Fibroblast of lung (primary cell): Measurements from ENCODE around the gene HENMT1. TPM values are rescaled to one million over a fixed set of nuclear protein-coding genes. Genes with fewer than 3 reads are reported as not detected.
"Not testable (repeated sequence)": the region's sequence is repeated elsewhere in the genome, so short reads cannot be mapped to it uniquely, and the experiment has no call there.

Experiments used
- DNase-seq, 2 donors: peaks; one replicate each; pipeline versions ENCODE4 v3.0.0 to v3.0.0-alpha.2; 2010; ENCODE audit warnings: low read depth in 2 of 2
- H2AFZ ChIP-seq: 2 replicates; pipeline ENCODE4 v1.5.1; 2012; ENCODE audit warnings: low read length, control low read depth, inconsistent platforms
- H3K27ac ChIP-seq: 2 replicates; pipeline ENCODE4 v1.5.1; 2011; ENCODE audit warnings: low read length, control low read depth; ENCODE audit not compliant: insufficient read depth
- H3K27me3 ChIP-seq: 2 replicates; pipeline ENCODE4 v1.5.1; 2011; ENCODE audit warnings: mild to moderate bottlenecking, low read length; ENCODE audit not compliant: control insufficient read depth, insufficient read depth
- H3K36me3 ChIP-seq: 2 replicates; pipeline ENCODE4 v1.5.1; 2011; ENCODE audit warnings: low read length; ENCODE audit not compliant: control insufficient read depth, insufficient read depth
- H3K4me1 ChIP-seq: 2 replicates; pipeline ENCODE4 v1.5.1; 2011; ENCODE audit warnings: low read length; ENCODE audit not compliant: control insufficient read depth, insufficient read depth; ENCODE audit errors: extremely low read depth
- H3K4me2 ChIP-seq: 2 replicates; pipeline ENCODE4 v1.5.1; 2011; ENCODE audit warnings: low read length, control low read depth; ENCODE audit not compliant: insufficient read depth; ENCODE audit errors: extremely low read depth
- H3K4me3 ChIP-seq, 4 experiments: fragments of 200-600 bp in 1 of 4; sonication (generic) in 1 of 4; replicated peaks in 1 of 4; 2 replicates each; pipeline ENCODE4 v1.5.1; 2011 to 2016; ENCODE audit warnings: low read length in 4 of 4, low read depth in 3 of 4, mild to moderate bottlenecking in 3 of 4, control low read depth in 2 of 4, inconsistent platforms in 1 of 4, mixed read lengths in 1 of 4; ENCODE audit not compliant: insufficient read depth in 1 of 4; ENCODE audit errors: control extremely low read depth in 1 of 4
- H3K79me2 ChIP-seq: 2 replicates; pipeline ENCODE4 v1.5.1; 2012; ENCODE audit warnings: mild to moderate bottlenecking, low read length, inconsistent platforms; ENCODE audit not compliant: control insufficient read depth, insufficient read depth
- H3K9ac ChIP-seq: 2 replicates; pipeline ENCODE4 v1.5.1; 2011; ENCODE audit warnings: mild to moderate bottlenecking, low read length, control low read depth; ENCODE audit not compliant: insufficient read depth
- H3K9me3 ChIP-seq: 2 replicates; pipeline ENCODE4 v1.5.1; 2012; ENCODE audit warnings: low read depth, low read length; ENCODE audit not compliant: control insufficient read depth, insufficient read depth
- H4K20me1 ChIP-seq: 2 replicates; pipeline ENCODE4 v1.5.1; 2011; ENCODE audit warnings: low read length; ENCODE audit not compliant: control insufficient read depth, insufficient read depth; ENCODE audit errors: extremely low read depth
- CTCF ChIP-seq, 2 donors: IDR thresholded peaks in 1 of 2; conservative IDR thresholded peaks in 1 of 2; 1 replicate in 1 of 2; 2 replicates in 1 of 2; pipeline ENCODE4 v1.5.1; 2011 to 2012; ENCODE audit warnings: low read length in 2 of 2, control low read depth in 1 of 2, inconsistent platforms in 1 of 2, low read depth in 1 of 2, mild to moderate bottlenecking in 1 of 2
- EZH2 ChIP-seq: IDR thresholded peaks from 2 replicates; pipeline ENCODE4 v1.5.1; 2012; ENCODE audit warnings: low read length, control low read depth, mild to moderate bottlenecking; ENCODE audit errors: missing control alignments
- polyA plus RNA-seq, 2 donors: library from polyadenylated mRNA; depleted of rRNA in 1 of 2; stranded (reverse) in 1 of 2; unstranded in 1 of 2; fragments of >200 nt; gene quantifications; 2 replicates each; pipeline ENCODE4 v1.2.1, GENCODE V29; 2011 to 2012; ENCODE audit warnings: missing spikeins in 1 of 2
- total RNA-seq: library from RNA; depleted of rRNA; stranded (reverse); fragments of >200 nt; gene quantifications from 2 replicates; pipeline ENCODE4 v1.2.1, GENCODE V29; 2014

The HENMT1 gene
- total and polyA plus RNA-seq, 2 donors (not counting 1 experiment from before 2014, with no cell fraction given) = 3.0 to 5.3 TPM

GRCh38 chr1:108670131-108670773, 9.4 kb upstream of the HENMT1 start:
- no peak overlapping the region for H2AFZ ChIP-seq
- no peaks in the 10 kb centered on the region for H3K9me3 ChIP-seq
- no peak overlapping the region for H3K4me3 ChIP-seq
- H3K27ac ChIP-seq = no peak overlapping the region
- H3K9ac ChIP-seq = no peak overlapping the region
- H3K4me1 ChIP-seq = no peaks in the 10 kb centered on the region
- no peak overlapping the region for H3K4me2 ChIP-seq
- H4K20me1 ChIP-seq = no peaks in the 10 kb centered on the region
- no peaks in the 10 kb centered on the region for H3K79me2 ChIP-seq
- DNase-seq = no peak
- H3K36me3 ChIP-seq = no peaks in the 10 kb centered on the region
- H3K27me3 ChIP-seq = no peaks in the 10 kb centered on the region
- TF ChIP-seq CTCF (conservative IDR thresholded peaks at IDR 0.05 in 1 of 2, IDR thresholded peaks at IDR 0.05 in 1 of 2; ENCODE audit: low read depth in 1 of 2, low read length in 2 of 2) = no peak
- TF ChIP-seq EZH2 = no peak

GRCh38 chr1:108669679-108670078, 8.8 kb upstream of the HENMT1 start:
- Histone ChIP-seq H3K9me3 (no peaks in the 10 kb centered on the region), H3K27ac (no peak overlapping the region), H3K79me2 (no peaks in the 10 kb centered on the region), H4K20me1 (no peaks in the 10 kb centered on the region), H3K4me3 (no peak overlapping the region), H3K4me2 (no peak overlapping the region), H3K4me1 (no peaks in the 10 kb centered on the region), H3K36me3 (no peaks in the 10 kb centered on the region), H3K9ac (no peak overlapping the region), H2AFZ (no peak overlapping the region), H3K27me3 (no peaks in the 10 kb centered on the region)
- DNase-seq = no peak
- TF ChIP-seq EZH2 = no peak

DNA sequence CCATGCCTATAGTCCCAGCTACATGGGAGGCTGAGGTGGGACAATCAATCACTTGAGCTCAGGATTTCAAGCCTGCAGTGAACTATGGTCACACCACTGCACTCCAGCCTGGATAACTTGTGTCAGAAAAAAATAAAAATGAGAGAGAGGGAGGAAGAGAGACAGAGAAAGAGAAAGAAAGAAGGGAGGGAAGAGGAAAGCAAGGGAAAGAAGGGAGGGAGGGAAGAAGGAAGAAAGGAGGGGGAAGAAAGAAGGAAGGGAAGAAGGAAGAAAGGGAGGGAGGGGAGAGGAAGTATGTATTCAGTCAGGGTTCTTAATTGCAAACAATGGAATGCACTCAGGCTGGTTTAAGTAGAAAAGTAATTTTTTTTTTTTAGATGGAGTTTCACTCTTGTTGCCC, 7.9 kb upstream of the HENMT1 start:
- H3K4me3 ChIP-seq = no peak overlapping the region
- no peak overlapping the region for H3K9ac ChIP-seq
- H3K36me3 ChIP-seq = no peaks in the 10 kb centered on the region
- H3K27ac ChIP-seq = no peak overlapping the region
- no peak overlapping the region for H2AFZ ChIP-seq
- no peaks in the 10 kb centered on the region for H3K27me3 ChIP-seq
- no peaks in the 10 kb centered on the region for H3K4me1 ChIP-seq
- DNase-seq = no peak
- no peak overlapping the region for H3K4me2 ChIP-seq
- TF ChIP-seq EZH2 = no peak
- no peak for TF ChIP-seq CTCF (conservative IDR thresholded peaks at IDR 0.05 in 1 of 2, IDR thresholded peaks at IDR 0.05 in 1 of 2; ENCODE audit: low read depth in 1 of 2, low read length in 2 of 2)
- H4K20me1 ChIP-seq = no peaks in the 10 kb centered on the region
- H3K79me2 ChIP-seq = no peaks in the 10 kb centered on the region
- H3K9me3 ChIP-seq = no peaks in the 10 kb centered on the region

DNA sequence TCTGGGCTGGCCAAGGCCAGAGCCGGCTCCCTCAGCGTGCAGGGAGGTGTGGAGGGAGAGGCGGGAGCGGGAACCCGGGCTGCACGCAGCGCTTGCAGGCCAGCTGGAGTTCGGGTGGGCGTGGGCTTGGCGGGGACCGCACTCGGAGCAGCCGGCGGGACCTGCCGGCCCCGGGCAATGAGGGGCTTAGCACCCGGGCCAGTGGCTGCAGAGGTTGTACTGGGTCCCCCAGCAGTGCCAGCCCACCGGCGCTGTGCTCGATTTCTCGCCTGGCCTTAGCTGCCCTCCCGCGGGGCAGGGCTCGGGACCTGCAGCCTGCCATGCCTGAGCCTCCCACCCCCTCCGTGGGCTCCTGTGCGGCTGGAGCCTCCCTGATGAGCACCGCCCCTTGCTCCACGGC, 6.5 kb upstream of the HENMT1 start:
- DNase-seq, H2AFZ ChIP-seq, H3K36me3 ChIP-seq: not testable (repeated sequence)

More for the DNA sequence above, 6.5 kb upstream of the HENMT1 start:
- H3K9me3 ChIP-seq, H3K27ac ChIP-seq, H3K27me3 ChIP-seq, H3K4me2 ChIP-seq, H3K79me2 ChIP-seq, H4K20me1 ChIP-seq, H3K4me1 ChIP-seq, H3K4me3 ChIP-seq, H3K9ac ChIP-seq: not testable (repeated sequence)
